Ascending aorta (tissue), 2 donors: ENCODE data around the gene SMIM26. TPM values are rescaled to one million over a fixed set of nuclear protein-coding genes. Genes with fewer than 3 reads are reported as not detected.

Source experiments
- DNase-seq, 2 donors: peaks; one replicate each; pipeline ENCODE4 v3.0.0-alpha.2; 2019; ENCODE audit warnings: low spot score in 2 of 2
- H3K27ac ChIP-seq, 2 donors: fragments of 200-600 bp; sonication (generic); one replicate each; pipeline ENCODE4 v1.5.1; 2016 to 2017; ENCODE audit warnings: mild to moderate bottlenecking in 1 of 2
- H3K27me3 ChIP-seq: fragments of 200-600 bp; sonication (generic); one replicate; pipeline ENCODE4 v1.5.1; 2017
- H3K36me3 ChIP-seq, 2 donors: fragments of 200-600 bp; sonication (generic); one replicate each; pipeline ENCODE4 v1.5.1; 2016
- H3K4me1 ChIP-seq, 2 donors: fragments of 200-600 bp; sonication (generic); one replicate each; pipeline ENCODE4 v1.5.1; 2016 to 2017; ENCODE audit warnings: mild to moderate bottlenecking in 1 of 2
- H3K4me3 ChIP-seq, 2 donors: fragments of 200-600 bp; sonication (generic); one replicate each; pipeline ENCODE4 v1.5.1; 2016 to 2017; ENCODE audit warnings: mild to moderate bottlenecking in 1 of 2
- H3K9me3 ChIP-seq, 2 donors: fragments of 200-600 bp; sonication (generic); one replicate each; pipeline ENCODE4 v1.5.1; 2016
- CTCF ChIP-seq, 3 experiments: fragments of 200-600 bp in 2 of 3; fragments of 450-650 bp in 1 of 3; sonication (generic) in 2 of 3; IDR thresholded peaks; one replicate each; pipeline ENCODE4 v1.5.1; 2016 to 2019; ENCODE audit warnings: antibody characterized with exemption in 3 of 3, mild to moderate bottlenecking in 1 of 3, moderate library complexity in 1 of 3
- intact Hi-C: fragments of 100-400 bp; cut with DNase I; formaldehyde crosslinking; loops from one replicate; pipeline ENCODE4 v1.15.1; 2023
- total RNA-seq: library from RNA; depleted of rRNA; stranded (reverse); fragments of >200 nt; gene quantifications from one replicate; pipeline ENCODE4 v1.1.0, GENCODE V29; 2016

SMIM26 gene
- total RNA-seq, 1 donor from 2014 or later = 67.7 TPM

GRCh38 chr20:18585134-18585533 lies 17.9 kb downstream of the SMIM26 start:
- intact Hi-C loops = loop anchor here (2.0 to 5.0 kb wide), 2 partner anchors 210 to 298 kb away; partner anchors contain the start of gene ZNF133
- TF ChIP-seq CTCF (IDR thresholded peaks at IDR 0.05) = no peak
- Histone ChIP-seq H3K4me3 (no peak overlapping the region), H3K27me3 (no peaks in the 10 kb centered on the region), H3K9me3 (no peaks in the 10 kb centered on the region), H3K27ac (no peak overlapping the region), H3K4me1 (peaks cover 0 to 15% of the 10 kb centered on the region in 2 donors), H3K36me3 (no peaks in the 10 kb centered on the region)
- no peak for DNase-seq

- peaks cover 0 to 15% of the 10 kb centered on the region in 2 donors for H3K4me1 ChIP-seq
- no peaks in the 10 kb centered on the region for H3K9me3 ChIP-seq
- intact Hi-C loops = loop anchor here (1.0 to 5.0 kb wide), 4 partner anchors 21 to 301 kb away; partner anchors contain the start of genes DZANK1, POLR3F, SEC23B and SMIM26
- H3K4me3 ChIP-seq = peak within 1 kb of the TSS; percentile 83 to 98
- DNase-seq = peak; percentile 67 to 97
- no peaks in the 10 kb centered on the region for H3K36me3 ChIP-seq
- TF ChIP-seq CTCF (IDR thresholded peaks at IDR 0.05) = peak; percentile 65 to 67 (median 66)
- H3K27me3 ChIP-seq = no peaks in the 10 kb centered on the region
- peak within 1 kb of the TSS; percentile 75 to 83 for H3K27ac ChIP-seq
Measured at GRCh38 chr20:18587665-18588573, 20.7 kb downstream of the SMIM26 start, which contains the start of gene DTD1. TSS of gene DTD1 (plus strand) at chr20:18588054. CDS start at chr20:18588073, 19 bp downstream.

GRCh38 chr20:18588574-18588933 lies 21.3 kb downstream of the SMIM26 start:
- H3K27me3 ChIP-seq = no peaks in the 10 kb centered on the region
- H3K36me3 ChIP-seq = no peaks in the 10 kb centered on the region
- peaks cover 0 to 15% of the 10 kb centered on the region in 2 donors for H3K4me1 ChIP-seq
- H3K27ac ChIP-seq = peak overlapping the region; percentile 75 to 83
- no peaks in the 10 kb centered on the region for H3K9me3 ChIP-seq
- intact Hi-C loops = loop anchor here (5.0 kb wide), 1 partner anchor 301 kb away; the partner anchor contains the start of gene ZNF133
- TF ChIP-seq CTCF (IDR thresholded peaks at IDR 0.05) = no peak
- DNase-seq = no peak
- H3K4me3 ChIP-seq = peak overlapping the region; percentile 83 to 98

GRCh38 chr20:18589941-18590674 lies 22.9 kb downstream of the SMIM26 start:
- H3K36me3 ChIP-seq = peaks cover 0 to 5% of the 10 kb centered on the region in 2 donors
- no peak for TF ChIP-seq CTCF (IDR thresholded peaks at IDR 0.05)
- no peak overlapping the region for H3K4me3 ChIP-seq
- peak overlapping the region in 1 of 2 donors; percentile 31 for H3K27ac ChIP-seq
- no peaks in the 10 kb centered on the region for H3K27me3 ChIP-seq
- DNase-seq = no peak
- intact Hi-C loops = loop anchor here (5.0 kb wide), 1 partner anchor 303 kb away; the partner anchor contains the start of gene ZNF133
- no peaks in the 10 kb centered on the region for H3K9me3 ChIP-seq
- H3K4me1 ChIP-seq = peaks cover 0 to 15% of the 10 kb centered on the region in 2 donors

- DNase-seq = no peak
- H3K4me3 ChIP-seq = no peak overlapping the region
- TF ChIP-seq CTCF (IDR thresholded peaks at IDR 0.05) = no peak
- no peaks in the 10 kb centered on the region for H3K27me3 ChIP-seq
- no peaks in the 10 kb centered on the region for H3K9me3 ChIP-seq
- no peak overlapping the region for H3K27ac ChIP-seq
- no peaks in the 10 kb centered on the region for H3K4me1 ChIP-seq
- intact Hi-C loops = no loop called here
- H3K36me3 ChIP-seq = peaks cover 15 to 54% of the 10 kb centered on the region in 2 donors
Measured at GRCh38 chr20:18596270-18596669, 29.0 kb downstream of the SMIM26 start.
